GM19238 (cell line): Measurements from ENCODE around the gene HEG1.
A peak's percentile ranks its signal among the peaks of the same experiment; 100 is the strongest.
"Not testable (repeated sequence)": the region's sequence is repeated elsewhere in the genome, so short reads cannot be mapped to it uniquely, and the experiment has no call there.

Experiments used
- DNase-seq: peaks from one replicate; pipeline ENCODE4 v3.0.0; 2011; ENCODE audit warnings: low spot score; ENCODE audit not compliant: insufficient read length

HEG1 gene, protein sequence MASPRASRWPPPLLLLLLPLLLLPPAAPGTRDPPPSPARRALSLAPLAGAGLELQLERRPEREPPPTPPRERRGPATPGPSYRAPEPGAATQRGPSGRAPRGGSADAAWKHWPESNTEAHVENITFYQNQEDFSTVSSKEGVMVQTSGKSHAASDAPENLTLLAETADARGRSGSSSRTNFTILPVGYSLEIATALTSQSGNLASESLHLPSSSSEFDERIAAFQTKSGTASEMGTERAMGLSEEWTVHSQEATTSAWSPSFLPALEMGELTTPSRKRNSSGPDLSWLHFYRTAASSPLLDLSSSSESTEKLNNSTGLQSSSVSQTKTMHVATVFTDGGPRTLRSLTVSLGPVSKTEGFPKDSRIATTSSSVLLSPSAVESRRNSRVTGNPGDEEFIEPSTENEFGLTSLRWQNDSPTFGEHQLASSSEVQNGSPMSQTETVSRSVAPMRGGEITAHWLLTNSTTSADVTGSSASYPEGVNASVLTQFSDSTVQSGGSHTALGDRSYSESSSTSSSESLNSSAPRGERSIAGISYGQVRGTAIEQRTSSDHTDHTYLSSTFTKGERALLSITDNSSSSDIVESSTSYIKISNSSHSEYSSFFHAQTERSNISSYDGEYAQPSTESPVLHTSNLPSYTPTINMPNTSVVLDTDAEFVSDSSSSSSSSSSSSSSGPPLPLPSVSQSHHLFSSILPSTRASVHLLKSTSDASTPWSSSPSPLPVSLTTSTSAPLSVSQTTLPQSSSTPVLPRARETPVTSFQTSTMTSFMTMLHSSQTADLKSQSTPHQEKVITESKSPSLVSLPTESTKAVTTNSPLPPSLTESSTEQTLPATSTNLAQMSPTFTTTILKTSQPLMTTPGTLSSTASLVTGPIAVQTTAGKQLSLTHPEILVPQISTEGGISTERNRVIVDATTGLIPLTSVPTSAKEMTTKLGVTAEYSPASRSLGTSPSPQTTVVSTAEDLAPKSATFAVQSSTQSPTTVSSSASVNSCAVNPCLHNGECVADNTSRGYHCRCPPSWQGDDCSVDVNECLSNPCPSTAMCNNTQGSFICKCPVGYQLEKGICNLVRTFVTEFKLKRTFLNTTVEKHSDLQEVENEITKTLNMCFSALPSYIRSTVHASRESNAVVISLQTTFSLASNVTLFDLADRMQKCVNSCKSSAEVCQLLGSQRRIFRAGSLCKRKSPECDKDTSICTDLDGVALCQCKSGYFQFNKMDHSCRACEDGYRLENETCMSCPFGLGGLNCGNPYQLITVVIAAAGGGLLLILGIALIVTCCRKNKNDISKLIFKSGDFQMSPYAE (N-terminal part only)

DNA sequence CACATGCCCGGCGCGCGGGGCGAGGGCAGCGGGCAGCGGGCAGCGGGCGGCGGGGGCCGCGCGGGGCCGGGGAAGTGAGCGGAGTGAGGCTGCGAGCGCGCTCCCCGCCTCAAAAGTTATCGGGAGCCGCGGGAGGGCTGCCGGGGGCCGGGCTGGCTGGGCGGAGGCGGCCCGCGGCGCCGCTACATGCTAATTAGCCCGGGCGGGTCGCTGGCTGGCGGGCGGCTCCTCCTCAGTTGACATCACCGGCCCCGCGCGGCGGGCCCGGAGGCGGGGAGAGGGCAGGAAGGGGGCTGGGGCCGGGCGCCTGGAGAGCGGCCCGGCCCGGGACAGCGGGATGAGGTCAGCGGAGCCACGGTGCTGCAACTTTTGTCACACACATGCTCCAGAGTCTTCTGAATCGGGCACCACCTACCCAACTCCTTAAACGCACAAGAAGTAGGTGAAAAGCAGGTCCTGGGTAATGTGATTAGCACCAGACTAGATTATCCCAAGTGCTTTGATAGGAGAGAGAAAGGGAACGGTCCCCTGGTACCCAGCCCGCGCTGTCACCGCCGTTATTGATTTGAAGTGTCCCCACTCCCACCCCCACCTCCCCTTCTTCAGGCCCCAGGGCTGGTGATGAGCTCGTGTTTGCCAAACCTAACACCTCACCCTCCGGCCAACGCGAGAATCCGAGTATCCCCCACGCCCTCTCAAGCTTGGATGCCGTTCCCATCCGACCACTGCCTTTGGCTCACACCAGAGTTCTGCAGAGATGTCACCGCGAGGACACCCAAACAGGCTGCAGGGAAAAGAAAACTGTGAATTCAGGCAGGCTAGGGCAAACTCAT is at the start of gene HEG1:
Gene HEG1, minus strand, starts transcription at position 85 of the 833 bp plus-strand sequence. CDS start 107 bp downstream, outside the sequence.
- peak; percentile 90 for DNase-seq

DNA sequence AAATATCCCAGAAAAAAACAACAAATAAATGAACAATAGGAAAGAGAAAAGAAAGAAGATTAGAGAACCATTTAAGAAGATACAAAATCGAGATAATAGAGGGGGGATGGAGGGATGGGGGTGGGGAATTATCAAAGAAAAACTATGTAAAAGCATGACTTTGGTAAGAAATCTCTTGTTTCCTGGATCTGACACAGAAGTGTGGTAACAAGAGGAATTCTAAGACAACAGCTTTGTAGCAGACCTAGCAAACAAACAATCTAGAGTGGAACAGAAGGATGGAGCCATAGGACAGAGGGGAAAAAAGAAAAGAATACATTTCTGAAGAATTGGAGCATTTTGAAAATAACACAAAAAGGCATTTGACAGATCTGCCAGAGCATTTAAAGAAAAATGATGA is 49.3 kb upstream of the HEG1 start:
- no peak for DNase-seq

DNA sequence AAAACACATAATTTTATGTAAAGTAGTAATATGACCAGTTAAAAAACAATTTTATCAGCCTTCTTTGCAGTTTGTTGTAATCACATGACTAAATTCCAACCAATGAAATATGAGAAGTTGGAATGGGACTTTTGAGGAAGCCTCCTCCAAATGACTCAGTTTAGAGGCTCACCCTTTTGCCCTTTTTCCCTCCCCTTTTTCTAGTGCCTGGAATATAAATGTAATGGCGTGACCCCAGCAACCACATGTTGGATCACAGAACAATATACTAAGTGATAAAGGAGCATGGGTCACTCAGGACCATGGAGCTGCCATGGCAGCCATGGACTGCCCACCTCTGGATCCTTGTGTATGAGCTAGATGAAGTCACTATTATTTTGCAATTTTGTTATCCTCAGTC is 48.8 kb upstream of the HEG1 start:
- no peak for DNase-seq

DNA sequence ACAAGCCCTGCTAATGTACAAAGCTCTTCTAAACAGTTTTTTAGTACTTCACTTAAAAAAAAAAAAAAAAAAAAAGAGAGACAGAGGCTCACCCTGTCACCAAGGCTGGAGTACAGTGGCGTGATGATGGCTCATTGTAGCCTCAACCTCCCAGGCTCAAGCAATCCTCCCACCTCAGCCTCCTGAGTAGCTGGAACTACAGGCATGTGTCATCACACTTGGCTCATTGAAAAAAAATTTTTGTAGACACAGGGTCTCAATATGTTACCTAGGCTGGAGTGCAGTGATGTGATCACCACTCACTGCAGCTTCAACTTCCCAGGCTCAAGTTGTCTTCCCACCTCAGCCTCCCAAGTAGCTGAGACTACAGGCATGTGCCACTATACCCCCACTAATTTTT is 47.6 kb upstream of the HEG1 start:
- no peak for DNase-seq

- DNase-seq: no peak
Observed at GRCh38 chr3:125102470-125102869, 46.7 kb upstream of the HEG1 start.

- DNase-seq: no peak
Observed at GRCh38 chr3:125098611-125099291, 43.0 kb upstream of the HEG1 start.

DNA sequence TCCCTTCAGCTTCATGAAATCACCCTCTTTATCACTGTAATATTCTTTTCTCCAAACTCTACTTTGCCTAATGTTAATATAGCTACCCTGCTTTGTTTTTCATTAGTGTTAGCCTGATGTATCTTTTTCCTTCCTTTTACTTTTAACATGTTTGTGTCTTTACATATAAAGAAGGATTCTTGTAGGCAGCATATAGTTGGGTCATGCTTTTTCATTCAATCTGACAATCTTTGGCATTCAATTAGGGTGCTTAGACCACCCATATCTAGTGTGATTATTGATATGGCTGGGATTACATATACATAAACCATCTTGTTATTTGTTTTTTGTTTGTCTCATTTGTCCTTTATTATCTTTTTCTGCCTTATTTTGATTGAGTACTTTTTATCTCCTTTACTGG is 34.9 kb upstream of the HEG1 start:
- DNase-seq: no peak

DNA sequence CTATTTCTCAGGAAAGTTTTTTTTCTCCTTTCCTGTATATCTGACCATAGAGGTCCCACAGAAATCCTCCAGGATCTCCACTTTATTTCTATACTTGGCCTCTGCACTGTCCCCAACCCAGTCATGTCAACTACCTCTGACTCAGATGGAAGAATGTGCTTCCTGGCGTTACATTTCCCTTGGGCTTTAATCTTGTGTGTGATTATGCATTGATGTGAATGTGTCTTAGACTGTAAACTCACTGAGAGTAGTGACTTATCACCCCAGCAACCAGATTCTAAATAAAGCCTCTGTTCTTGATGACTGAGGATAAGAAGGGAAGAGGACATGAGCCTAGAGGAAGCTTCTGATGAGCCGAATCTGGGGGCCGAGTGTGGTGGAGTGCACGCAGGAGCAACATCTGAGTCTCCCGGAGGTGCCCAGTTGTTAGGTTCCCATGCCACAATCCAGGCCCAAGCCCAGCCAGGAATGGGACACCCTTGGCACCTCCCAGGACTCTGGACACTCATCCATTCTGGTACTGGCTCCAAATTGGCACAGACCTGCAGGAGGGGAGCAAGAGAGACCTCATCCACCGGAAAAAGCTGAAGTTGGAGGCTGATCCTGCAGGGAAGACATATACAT is 32.1 kb upstream of the HEG1 start:
- DNase-seq: no peak

GRCh38 chr3:125085166-125085565 is 29.4 kb upstream of the HEG1 start:
- DNase-seq: no peak

DNA sequence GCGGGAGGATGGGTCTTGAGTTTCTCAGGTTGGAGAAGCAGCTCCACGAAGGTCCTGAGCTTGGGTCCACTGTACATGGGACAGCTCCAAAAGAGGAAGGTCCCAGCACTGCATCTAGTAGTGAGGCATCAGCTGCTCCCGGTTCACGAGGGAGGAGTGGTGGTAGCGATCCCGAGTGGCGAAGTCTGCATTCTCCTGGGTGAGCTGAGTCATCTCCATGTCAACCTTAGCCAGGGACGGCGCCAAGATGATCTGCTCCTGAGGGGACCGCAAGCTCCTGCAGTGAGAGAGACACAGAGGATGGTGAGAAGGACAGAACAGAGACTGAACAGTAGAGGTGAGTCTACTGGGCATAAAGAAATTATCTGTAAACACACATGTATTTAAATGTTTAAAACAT is 28.0 kb upstream of the HEG1 start:
- DNase-seq: no peak

DNA sequence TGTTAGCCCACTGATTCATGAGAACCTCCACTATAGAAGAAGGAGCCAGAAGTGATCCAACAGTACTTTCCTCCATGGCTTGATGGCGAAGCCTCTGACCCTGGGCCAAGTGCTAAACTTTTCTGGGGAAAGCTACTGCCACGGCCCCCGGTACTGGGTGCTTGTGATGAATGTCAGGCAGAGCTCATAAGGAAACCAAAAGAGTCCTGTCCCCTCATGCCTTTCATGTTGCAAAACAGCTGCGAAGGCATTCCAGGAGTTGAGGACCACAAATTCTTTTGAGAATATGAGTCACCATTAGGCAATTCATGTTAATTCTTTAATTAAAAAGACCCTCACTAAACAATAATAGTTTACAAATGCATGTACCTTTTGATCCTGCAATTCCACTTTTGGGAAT is 26.5 kb upstream of the HEG1 start:
- not testable (repeated sequence) for DNase-seq

DNA sequence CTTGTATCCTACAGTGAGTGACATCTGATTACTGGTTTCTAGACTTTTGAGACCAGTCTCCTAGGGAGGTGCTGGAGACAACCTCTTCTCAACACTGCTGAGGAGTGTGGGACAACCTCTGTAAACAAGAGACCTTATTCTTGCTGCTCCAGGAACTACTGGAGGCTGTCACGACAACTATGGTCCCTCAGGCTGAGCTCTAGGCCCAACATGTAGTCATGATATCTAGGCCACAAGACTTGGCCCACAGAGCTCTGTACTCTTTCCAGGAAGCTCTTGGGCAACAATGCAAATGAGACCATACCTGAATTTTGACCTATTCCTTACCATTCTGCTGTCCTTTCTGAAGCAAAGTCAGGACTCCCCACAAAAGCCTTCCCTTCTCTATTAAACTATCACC is 24.3 kb upstream of the HEG1 start:
- DNase-seq: no peak

DNA sequence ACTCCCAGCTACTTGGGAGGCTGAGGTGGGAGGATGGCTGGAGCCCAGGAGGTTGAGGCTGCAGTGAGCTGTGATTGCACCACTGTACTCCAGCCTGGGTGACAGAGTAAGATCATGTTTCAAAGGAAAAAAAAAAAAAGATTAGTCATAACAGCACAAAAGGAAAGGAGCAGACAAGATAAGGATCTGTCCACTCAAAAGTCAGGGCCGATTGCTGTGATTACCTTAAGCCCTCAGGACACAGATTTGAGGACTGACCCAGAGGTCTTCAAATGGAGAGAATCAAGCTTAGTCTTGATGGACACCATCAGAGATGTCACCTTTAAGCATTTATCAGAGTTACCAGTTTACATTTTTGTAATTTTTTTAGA is 23.9 kb upstream of the HEG1 start:
- DNase-seq: no peak

DNA sequence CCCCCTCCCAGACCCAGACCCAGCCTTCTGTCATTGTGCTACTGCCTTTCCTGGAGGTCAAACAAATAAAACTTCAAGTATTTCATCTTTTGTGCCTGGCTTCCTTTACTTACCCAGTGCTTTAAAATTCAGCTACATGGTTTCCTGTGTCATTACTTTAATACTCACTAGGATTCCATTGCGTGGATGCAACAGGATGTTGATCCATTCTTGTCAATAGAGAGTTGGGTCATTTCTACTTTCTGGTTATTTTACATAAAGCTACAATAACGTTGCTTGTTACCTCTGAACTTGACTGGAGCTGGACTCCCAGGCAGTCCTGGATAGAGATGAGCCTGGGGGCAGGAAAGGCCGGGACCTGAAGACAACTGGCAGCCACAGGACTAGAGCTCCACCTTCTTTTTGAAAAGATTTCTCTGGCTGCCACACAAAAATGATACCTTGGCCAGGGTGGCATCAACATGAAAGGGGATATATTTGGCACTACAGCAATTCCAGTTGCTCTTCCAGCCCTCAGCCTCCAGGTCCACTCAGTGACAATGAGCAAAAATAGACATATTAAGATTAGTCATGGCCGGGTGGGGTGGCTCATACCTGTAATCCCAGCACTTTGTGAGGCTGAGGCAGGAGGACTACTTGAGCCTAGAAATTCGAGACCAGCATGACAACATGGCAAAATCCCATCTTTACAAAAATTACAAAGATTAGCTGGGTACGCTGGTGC is 23.3 kb upstream of the HEG1 start:
- DNase-seq: no peak

- DNase-seq: no peak
Observed at GRCh38 chr3:125077864-125078263, 22.1 kb upstream of the HEG1 start.

DNA sequence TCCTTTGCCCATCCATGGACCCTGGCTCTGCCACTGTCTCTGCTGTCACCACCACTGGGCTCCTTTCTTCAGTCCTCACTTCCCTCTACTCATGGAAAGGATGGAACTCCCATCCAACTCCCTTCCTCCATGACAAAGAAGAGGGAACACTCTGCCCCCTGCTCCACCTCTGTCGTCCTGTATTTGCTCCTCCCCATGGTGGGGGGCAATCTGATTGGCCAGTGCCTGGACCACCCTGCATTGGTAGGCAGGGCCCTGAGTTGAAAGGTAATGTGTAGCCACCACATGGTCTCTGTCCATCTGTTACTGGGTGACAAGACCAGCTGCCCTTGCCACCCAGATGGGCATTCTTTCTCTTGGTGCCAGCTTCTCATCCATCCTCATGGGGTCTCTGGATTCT is 20.7 kb upstream of the HEG1 start:
- DNase-seq: no peak

- no peak for DNase-seq
Observed at GRCh38 chr3:125075738-125076137, 19.9 kb upstream of the HEG1 start.

- no peak for DNase-seq
Observed at GRCh38 chr3:125073390-125073905, 17.7 kb upstream of the HEG1 start.
